Activated CD8-positive, alpha-beta memory T cell treated with anti-CD3 and anti-CD28 coated beads, Interleukin-2, amount 50 U/mL, for 24 hours (primary cell): ENCODE measurements around the gene MECP2.

Experiments
- DNase-seq: peaks from one replicate; pipeline ENCODE4 v3.0.0-alpha.2; 2020; ENCODE audit errors: extremely low read depth

The MECP2 gene

DNA sequence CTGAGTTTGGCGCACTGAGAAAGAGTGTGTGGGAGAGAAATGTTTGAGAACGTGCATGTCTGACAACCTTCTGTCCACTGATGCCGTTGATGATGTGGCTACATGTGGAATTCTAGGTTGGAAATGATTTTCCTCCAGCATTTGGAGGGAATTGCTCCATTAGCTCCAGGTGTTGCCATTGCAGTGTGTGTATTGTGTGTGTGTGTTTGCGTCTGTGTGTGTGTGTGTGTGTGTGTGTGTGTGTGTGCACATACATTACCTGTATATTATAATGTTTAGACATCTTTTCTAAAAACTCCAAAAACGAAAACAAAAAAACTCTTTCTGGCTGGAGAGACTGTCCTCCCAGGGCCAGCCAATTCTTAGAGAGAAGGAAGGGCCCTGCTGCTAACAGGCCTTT is 18.2 kb upstream of the MECP2 start:
- no peak for DNase-seq

- DNase-seq: no peak
Measured at GRCh38 chrX:154115071-154115470, 17.6 kb upstream of the MECP2 start.

DNA sequence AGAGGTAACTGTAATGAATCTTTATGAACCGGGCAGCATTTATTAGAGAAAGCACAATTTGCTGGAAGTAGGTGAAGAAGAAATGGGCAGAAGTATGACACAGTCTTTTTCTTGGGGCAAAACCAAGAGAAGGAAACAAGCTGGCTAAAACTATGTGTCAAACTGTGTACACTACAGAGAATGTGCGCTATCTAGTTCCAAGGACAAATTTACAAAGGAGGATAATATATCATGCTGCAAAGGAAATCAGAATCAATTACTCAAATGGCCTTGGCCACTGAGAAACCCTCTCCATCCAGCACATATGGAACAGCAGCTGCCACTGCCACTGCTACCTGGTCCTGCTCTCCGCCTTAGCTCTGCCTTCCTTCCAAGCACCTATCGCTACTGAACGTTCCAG is 17.1 kb upstream of the MECP2 start:
- no peak for DNase-seq

- no peak for DNase-seq
Measured at GRCh38 chrX:154113729-154114128, 16.2 kb upstream of the MECP2 start.

DNA sequence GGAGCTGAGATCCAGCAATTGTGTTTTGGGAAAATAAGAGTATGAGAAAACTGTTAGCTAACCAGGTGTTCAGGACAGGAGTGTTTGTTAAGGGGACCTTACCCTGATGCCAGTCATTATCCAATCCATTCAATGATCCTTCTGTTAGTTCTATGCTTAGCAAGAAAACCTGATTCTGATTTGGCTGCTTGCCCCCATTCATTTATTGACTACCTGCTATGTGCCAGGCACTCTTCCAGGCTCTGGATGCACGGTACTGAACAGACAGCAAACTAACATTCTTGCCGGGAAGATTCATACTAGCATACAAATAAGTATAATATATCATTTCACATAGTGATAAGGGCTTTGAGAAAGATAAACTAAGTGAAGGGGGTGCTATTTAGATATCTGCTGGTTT is 1.0 kb upstream of the MECP2 start:
- no peak for DNase-seq

GRCh38 chrX:154097003-154097588 is 421 bp downstream of the MECP2 start:
- DNase-seq: no peak

- DNase-seq: no peak
Measured at GRCh38 chrX:154096140-154097002, 1.1 kb downstream of the MECP2 start.

GRCh38 chrX:154094833-154095232 is 2.7 kb downstream of the MECP2 start:
- no peak for DNase-seq

DNA sequence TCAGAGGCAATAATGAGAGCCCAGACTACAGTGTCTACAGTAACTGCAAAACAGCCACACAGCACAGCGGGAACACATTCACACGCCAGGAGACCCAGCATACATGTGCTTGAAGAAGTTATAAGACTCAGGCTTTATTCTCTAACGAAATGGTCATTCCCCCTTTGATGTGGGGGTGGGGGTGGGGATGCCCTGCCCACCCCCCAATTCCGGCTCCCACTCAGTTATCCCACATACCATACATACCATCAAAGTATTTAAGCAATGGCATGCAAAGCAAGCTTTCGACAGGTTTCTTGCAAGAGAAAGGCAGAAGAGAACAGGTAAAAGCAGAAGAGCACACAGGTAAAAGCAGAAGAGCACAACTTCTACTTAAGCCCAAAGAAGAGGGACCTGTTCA is 3.6 kb downstream of the MECP2 start:
- no peak for DNase-seq

DNA sequence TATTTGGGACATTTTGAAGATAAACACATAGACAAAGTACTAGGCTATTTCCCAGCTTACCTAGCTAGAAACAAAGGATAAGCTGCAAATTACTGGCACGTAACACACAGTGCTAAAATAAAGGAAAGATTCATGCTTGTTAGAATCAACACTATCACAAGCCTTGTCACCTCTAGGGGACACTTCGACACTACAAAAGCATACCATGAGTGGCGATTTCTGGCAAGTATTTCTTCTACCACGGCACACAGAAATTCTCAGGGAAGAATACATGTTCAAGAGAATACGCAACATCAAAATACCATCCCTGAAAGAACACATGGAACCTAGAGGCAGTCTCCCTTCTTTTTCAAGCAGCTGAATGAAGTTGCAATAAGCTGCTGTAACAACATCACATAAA is 5.1 kb downstream of the MECP2 start:
- no peak for DNase-seq

DNA sequence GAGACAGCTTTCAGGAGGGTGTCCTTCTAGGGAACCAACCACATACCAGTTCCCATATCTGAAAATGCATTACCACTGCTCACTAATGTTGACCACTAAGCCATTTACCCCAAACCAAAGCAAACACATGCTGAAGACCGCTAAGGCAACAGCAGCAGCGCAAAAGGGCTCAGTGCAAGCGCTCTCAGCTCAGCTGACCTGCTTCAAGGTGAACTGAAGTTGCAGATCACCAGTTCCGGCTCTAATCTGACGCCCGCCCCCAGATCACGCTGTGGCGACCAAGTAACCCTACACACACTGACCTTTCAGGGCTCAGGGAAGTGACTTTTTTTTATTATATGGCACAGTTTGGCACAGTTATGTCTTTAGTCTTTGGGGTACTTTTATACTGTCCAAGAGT is 5.8 kb downstream of the MECP2 start:
- no peak for DNase-seq

DNA sequence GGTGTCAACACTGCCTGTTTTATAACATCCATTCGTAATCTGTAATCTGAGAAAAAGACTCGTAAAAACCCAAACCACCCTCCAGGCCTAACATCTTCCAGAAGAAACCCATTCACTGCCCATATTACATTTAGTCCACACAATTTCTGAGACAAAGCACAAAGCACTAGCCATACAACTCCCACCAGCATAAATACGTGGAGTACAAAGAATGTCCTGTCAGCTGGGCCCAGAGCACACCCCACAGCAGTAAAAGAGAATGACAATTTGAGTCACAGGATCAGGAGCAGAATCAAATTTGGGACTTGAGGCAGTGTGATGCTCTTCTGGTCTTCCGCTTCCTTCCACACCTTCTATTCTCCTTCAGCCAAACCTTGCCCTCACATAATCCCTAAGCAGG is 6.8 kb downstream of the MECP2 start:
- no peak for DNase-seq

DNA sequence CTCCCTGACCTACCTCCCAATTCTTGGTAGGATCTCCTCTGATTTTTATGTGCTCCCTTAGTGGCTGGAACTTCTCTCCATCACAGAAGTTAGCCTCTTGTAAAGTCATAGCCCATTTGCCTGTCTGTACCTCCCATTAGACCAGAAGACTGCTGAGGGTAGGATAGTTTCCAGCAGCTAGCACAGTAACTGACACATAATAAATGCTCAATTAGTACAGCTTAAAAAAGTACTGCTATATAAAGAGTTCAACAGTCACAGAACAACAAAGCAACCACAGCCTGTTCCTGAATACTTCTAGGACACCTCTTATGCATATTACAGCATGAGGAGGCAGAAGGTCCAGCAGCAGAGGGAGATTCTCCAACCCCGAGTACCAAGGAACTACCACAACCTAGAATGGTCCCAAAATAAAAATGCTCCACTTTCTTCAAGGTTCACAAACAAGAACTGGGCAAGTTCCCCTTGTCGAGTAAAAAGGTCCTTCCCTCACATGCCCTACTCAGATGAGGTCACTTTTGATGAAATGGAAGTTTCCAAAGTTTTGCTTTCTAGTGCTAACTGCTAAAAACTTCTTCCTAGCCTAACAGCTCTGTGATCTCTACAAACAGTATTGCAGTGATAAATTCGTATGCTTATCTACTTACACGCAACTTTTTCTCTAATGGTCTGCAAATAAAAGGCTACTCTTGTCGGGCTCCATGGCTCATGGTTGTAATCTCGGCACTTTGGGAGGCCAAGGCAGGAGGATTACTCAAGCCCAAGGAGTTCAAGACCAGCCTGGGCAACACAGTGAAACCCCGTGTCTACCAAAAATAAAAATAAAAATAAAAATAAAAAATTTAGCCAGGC is 12.8 kb downstream of the MECP2 start:
- no peak for DNase-seq

DNA sequence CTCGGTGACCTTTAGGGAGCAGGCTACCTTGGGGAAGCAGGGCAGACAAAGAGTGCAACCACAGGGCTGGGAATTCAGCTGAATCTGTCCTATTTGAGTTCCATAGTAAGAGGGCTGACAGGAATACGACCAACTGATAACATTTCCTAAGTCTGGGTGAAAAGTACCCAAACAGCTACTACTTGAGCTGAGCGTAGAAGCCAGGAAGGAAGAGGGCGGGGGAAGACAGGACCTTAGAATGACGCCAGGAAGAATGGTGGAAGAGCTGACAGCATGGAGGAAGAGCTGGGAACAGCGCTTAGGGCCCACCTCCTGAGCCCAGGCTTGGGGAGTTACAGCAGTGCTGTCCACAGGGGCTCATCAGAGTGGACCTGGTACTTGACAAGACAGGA is 14.4 kb downstream of the MECP2 start:
- no peak for DNase-seq

GRCh38 chrX:154082396-154083125 is 15.0 kb downstream of the MECP2 start:
- no peak for DNase-seq

DNA sequence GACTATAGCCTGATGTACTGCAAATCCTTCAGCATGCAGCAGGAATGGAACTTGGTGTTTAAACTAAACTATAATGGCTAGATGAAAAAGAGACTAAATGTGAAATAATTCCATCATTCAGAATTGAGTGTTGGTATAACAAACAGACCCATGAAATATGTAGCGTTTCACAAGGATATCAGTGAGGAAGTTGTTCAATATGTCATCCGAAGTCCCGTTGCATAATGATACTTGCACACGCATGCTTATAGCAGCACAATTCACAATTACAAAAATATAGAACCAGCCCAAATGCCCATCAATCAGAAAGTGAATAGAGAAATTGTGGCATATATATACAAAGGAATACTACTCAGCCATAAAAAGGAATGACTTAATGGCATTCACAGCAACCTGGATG is 20.4 kb downstream of the MECP2 start:
- DNase-seq: no peak

DNA sequence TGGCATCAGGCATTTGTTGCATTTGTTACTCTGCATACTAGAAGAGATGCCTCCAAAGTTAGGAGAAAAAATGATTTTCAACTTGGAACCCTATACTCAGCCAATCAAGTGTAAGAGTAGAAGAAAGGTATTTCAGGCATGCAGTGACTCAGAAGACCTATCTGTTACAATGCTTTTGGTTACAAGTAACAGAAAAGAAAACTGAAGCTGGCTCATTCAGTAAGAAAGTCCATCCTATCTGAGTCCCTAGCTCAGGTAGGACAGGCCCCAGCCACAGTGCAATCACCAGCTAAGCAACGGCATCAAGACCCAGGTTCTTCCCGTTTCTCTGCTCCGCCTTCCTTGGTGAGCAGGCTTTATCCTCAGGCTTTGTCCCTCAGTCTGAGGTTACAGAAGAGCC is 23.3 kb downstream of the MECP2 start:
- DNase-seq: no peak

- DNase-seq: no peak
Measured at GRCh38 chrX:154072192-154072591, 25.3 kb downstream of the MECP2 start.

GRCh38 chrX:154068560-154068959 is 29.0 kb downstream of the MECP2 start:
- DNase-seq: no peak

GRCh38 chrX:154064637-154065435 is 32.7 kb downstream of the MECP2 start:
- no peak for DNase-seq

DNA sequence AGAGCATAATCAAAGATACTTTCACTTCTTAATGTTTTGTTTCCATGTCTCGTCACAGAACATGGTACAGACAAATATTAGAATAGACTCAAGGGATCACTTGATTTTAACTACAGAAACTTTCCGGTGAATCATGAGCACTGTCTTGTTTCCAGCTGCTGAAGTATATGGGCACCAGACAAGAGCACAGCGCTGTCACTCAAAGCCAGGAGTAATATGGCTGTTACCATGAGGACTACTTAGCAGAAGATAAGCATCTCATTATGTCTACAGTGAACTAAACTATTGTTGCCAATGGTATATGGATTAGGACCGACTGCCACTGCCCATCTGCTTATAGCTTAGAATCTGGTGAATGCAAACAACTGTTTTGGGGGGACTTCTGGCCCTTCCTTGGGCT is 34.3 kb downstream of the MECP2 start:
- DNase-seq: no peak
